NCI-H2227 (cell line): ENCODE data around the gene CSNK2A2.

ENCODE experiments used
- DNase-seq: peaks from one replicate; lab custom pipeline; 2025; ENCODE audit not compliant: unreplicated experiment; lab: John Stamatoyannopoulos, UW

The CSNK2A2 gene

DNA sequence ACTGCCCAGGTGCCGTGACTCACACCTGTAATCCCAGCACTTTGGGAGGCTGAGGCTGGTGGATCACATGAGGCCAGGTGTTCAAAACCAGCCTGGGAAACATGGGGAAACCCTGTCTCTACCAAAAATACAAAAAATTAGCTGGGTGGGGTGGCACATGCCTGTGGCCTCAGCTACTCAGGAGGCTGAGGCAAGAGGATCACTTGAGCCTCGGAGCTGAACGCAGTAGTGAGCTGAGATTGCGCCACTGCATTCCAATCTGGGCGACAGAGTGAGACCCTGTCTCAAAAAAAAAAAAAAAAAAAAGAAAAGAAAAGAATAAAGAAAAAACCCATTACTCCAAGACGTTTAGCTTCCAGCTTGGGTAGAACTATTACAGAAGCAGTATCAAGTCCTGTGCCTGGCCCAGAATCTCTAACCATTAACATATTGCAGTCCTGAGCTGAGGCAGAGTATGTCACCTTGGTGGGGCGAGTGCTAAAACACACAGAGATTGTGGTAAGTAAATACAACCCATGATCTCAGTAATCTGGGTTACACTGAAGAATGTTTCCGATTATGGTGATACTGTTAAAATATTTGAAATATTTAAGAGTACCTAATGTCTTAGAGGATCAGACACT lies 45.5 kb downstream of the CSNK2A2 start:
- DNase-seq: no peak

DNA sequence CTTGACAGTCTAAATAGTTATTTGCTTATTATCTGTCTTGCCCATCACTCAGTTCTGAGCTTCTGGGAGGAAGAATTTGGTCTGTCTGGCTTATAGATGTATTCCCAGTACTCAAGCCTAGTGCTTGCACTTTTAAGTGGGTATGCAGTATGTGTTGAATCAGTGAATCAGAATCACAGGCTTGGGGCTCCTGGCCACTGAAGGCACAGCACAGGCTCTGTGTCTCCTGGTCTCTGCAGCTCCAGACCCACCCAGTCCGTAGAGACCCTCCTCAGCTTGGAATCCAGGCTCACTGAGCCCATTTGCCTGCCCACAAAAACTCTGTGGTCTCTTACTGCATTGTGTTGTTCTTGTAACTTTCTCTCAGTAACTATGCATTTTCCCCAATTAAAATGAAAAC lies 49.4 kb downstream of the CSNK2A2 start:
- DNase-seq: no peak

- no peak for DNase-seq
Observed at GRCh38 chr16:58148099-58148498, 49.8 kb downstream of the CSNK2A2 start.

GRCh38 chr16:58138852-58139251 lies 59.1 kb downstream of the CSNK2A2 start:
- DNase-seq: no peak

GRCh38 chr16:58137581-58137980 lies 60.3 kb downstream of the CSNK2A2 start:
- no peak for DNase-seq

GRCh38 chr16:58129097-58129936 lies 68.6 kb downstream of the CSNK2A2 start, which contains the start of gene CFAP20:
CFAP20 (minus strand) TSS chr16:58129381; CDS start chr16:58129115, 266 bp downstream.
- DNase-seq: peak; percentile 98

DNA sequence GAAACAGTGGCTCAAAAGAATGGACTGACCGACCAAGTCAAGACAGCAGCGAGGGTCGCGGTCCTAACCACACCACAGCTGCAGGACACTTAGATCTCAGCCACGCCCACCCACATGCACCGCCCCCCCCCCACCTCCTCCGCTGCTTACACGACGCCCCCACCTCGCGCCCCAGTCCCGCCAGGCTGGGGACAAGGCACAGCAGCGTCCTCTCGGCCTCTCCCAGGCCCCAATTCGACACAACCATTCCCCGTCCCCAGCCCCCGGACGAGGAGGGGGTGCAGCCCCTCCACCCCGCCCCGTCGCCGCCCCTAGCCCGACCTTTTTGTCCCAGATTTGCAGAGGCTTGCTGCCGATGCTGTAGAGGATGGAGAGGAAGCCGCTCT lies 69.2 kb downstream of the CSNK2A2 start:
- peak; percentile 43 for DNase-seq

- DNase-seq: no peak
Observed at GRCh38 chr16:58128181-58128631, 69.7 kb downstream of the CSNK2A2 start.

- no peak for DNase-seq
Observed at GRCh38 chr16:58127634-58128033, 70.3 kb downstream of the CSNK2A2 start.

DNA sequence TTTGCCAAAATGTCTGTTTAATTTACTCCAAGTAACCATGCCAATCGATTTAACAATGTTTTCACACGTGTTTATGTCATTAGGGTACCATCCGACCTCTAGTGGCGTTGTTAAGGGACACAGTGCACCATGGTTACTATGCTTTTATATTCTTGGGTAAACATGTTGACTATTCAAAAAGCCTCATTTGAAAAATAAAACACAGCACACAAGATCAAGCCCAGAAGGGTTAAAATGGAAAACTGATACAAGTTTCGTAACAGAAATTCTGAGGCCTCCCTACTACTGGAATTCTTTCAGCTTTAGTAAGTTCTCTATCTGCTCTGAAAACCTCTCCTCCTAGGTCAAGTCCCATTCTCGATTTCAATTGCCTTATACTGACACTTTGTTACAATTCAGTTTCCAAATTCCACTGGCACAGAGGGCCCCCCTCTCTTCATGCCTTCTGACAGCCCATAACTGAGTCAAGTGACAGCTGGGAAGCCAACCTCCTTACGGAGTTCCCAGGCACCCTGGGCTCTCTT lies 70.8 kb downstream of the CSNK2A2 start:
- DNase-seq: peak; percentile 32

DNA sequence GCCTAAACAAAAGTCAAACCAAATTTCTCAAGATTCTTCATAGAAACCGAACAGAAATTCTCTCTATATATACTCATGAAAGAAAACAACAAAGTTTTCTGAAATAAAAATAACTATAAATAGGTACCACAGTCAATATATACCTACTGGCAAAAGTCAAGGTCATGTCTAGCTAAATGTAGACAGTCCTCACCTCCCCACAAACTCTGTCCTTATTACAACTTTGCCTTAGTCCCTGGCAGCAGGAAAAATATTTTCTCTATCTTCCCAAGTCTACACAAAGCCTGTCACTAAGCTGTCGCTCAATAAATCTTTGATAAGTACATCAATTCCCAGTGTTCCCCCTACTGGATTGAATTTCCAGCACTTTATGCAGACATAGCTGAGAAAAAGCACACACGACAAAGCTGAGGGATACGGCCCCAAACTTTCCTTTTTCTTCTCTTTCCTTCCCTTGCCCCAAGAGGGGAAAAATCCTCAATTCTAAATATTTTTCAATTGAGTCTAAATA lies 71.4 kb downstream of the CSNK2A2 start:
- no peak for DNase-seq

DNA sequence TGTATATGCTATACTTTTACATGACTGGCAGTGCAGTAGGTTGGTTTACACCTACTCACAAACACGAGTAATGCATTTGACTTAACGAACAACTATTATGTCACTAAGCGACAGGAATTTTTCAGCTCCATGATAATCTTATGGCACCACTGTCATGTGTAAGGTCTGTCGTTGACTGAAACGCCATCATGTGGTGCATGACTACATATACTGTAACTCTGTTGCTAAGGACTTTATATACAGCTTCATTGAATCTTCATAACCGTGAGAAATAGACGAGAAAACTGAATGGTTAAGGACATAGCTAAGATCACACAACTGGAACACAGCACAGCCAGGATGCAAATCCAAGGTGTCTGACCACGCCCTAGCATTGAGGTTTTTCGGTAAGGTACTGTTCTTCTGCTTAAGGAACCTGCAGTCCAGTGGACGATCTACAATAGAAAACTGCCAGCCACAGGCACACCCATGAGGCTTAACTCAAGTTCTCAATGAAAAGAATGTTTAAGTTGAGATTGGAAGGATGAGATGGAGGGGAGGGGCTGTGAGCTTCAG lies 72.0 kb downstream of the CSNK2A2 start:
- peak; percentile 18 for DNase-seq

GRCh38 chr16:58125041-58125440 lies 72.9 kb downstream of the CSNK2A2 start:
- no peak for DNase-seq

DNA sequence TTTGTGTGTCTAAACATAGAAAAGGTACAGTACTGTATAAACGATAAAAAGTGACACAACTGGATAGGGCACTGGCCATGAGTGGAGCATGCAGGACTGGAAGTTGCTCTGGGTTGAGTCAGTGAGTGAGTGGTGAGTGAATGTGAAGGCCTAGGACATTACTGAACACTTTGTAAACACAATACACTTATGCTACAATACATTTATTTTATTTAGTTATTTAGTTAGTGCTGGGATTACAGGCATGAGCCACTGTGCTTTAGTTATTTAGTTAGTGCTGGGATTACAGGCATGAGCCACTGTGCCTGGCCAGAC lies 73.3 kb downstream of the CSNK2A2 start:
- no peak for DNase-seq

- DNase-seq: no peak
Observed at GRCh38 chr16:58123896-58124600, 73.9 kb downstream of the CSNK2A2 start.

GRCh38 chr16:58121132-58121531 lies 76.8 kb downstream of the CSNK2A2 start:
- no peak for DNase-seq

- DNase-seq: no peak
Observed at GRCh38 chr16:58120234-58120633, 77.7 kb downstream of the CSNK2A2 start.

DNA sequence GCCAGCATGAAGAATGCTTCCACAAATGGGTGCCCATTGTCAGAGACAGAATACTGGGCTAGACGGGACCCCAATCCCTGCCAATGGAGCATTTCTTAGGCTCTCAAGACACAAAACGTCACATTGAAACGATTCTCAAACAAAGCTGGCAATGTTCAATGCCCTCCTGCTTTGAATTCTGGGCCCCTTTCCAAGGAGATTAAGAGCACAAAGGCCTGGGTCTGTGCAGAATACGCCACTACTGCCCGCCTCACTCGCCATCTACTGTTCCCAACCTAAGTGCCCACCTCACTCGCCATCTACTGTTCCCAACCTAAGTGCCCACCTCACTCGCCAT lies 78.4 kb downstream of the CSNK2A2 start:
- DNase-seq: no peak

GRCh38 chr16:58118801-58119508 lies 79.0 kb downstream of the CSNK2A2 start:
- DNase-seq: no peak

DNA sequence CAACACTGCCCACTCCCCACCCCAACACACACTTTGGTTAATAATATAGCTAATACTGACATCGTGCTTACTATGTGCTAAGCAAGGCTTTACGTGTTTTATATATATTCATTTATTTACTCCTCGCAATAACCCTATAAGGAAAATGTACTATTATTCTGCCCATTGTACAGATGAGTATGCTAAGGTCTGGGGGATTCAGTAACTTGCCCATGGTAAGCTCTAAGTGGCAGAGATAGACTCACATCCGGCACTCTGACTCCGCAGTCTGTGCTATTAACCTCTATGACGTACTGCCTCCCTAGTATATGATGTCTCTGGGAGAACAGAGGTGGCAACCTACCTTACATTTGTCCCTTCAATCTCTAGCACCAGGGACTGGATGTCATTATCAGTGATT lies 81.4 kb downstream of the CSNK2A2 start:
- no peak for DNase-seq

- no peak for DNase-seq
Observed at GRCh38 chr16:58116081-58116480, 81.8 kb downstream of the CSNK2A2 start.
